Suppressor macrophage treated with lipopolysaccharide for 4 hours (primary cell): ENCODE data around the gene ELMO3.

Experiments
- DNase-seq: peaks from one replicate; pipeline ENCODE4 v3.0.0-alpha.2; 2020

Gene ELMO3

DNA sequence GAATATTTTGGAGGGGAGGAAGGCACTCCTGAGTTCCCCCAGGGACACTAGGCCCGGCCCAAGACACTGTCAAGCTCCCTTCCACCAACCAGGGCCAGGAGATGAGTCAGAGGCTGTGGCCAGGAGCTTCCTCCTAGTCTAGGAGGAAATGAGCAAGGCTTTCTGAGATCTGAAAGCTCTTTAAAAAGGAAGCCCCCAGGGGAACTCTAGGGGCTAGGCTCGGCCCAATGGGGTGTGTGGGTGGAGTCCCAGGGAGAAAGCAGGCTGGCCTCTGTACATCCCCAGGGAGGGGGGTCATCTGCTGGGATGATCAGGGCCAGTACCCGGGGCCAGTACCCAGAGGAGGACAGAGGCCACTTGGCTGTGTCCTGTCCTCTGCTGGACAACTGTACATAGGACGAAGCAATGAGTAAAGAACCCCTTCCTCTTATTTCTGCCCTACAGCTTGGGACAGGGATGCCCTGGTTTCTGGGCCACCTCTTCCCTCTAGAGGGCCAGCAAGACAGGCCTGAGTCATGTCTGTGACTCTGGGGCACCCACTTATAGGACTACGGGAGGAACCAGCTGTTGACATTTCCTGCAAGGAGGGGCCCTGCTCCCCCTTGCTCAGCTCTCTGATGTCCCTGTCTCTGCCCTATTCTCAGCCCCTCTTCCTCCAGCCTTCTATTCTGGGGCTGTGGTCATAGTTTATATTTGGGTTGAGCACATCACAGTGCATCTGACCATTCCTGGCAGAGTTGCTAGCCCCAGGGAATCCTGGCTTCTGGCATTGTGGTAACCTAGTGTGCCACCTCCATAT, 45.7 kb downstream of the ELMO3 start:
- peak; percentile 98 for DNase-seq

DNA sequence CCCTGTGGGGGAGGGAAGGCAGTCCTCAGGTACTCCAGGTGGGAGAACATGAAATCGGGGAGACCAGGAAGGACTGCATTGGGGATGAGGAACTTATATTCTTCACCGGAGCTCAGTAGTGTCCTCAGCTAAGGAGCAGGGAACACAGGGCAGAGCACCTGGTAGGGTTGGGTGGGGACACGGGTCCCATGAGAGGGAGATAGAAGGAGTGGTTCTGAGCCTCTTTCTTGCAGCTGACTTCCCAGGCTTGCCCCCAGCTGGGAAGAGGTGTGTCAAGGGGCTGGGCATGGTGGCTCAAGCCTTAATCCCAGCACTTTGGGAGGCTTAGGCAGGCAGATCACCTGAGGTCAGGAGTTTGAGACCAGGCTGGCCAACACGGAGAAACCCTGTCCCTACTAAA, 46.3 kb downstream of the ELMO3 start:
- DNase-seq: no peak

DNA sequence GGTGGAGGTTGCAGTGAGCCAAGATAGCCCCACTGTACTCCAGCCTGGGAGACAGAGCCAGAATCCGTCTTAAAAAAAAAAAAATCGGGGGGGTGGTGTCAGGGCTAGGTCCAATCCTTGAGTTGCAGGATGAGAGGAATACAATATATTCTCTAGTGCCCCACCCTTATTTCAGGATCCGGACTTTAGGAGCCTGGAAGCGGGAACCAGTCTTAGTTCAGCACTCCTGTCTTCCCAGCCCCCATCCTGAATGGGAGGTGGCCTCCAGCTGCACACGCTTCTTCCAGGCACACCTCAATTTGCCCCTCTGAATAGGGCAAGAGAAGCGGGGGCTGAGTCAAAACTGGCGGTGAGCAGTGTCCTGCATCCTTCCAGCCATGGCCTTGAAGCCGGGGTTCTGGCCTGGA, 46.7 kb downstream of the ELMO3 start:
- DNase-seq: no peak

DNA sequence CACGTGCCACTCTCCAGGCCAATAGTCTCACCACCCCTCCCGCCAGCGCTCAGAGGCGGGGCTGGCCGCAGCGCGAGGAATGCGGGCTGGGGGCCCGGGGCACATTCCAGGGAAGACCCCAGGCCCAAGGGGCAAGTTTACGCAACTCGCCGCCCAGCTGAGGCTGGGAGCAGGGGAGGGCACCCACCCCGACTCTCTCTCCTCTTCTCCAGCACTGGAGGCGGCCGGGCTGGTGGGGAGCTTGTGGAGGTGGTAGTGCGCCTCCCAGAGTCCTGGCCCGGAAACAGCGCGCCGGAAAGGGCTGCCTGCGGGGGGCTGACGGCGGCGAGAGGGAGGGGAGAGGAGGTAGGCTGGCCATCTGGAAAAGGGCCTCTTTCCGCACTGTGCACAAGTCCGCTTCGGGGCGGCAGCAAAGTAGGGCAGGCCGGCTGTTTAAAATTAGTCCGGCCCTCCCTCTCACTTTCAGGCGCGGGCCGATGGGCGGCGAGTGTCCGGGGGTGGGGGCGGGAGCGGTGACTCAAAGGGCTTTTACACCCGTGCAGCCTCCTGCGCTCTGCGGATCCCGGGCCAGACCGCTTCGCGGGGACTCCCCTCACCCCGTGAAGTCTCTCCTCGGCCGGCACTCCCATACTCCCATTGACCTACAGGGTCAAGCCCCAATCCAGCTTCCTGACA, 47.3 kb downstream of the ELMO3 start:
- peak; percentile 84 for DNase-seq

DNA sequence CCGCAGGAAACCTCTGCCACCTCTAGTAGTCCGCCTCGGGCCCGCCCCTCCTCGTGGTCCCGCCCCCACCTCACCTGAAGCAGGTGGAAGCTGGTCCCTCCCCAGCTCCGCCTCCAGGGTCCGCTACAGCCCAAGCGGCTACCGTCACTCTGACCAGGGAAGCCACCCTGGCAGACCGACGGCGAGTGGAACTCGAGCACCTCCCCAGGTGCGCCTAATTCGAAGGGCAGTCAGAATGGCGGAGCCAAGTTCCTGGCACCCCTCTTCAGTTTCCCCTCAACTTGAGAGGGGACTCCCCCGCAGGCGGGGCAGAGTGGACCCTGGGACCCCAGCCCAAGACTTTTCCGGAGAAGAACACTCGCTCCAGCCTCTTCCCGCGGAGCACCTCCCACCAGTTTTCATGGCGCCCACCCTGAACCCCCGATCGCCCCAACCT, 47.8 kb downstream of the ELMO3 start:
- no peak for DNase-seq

DNA sequence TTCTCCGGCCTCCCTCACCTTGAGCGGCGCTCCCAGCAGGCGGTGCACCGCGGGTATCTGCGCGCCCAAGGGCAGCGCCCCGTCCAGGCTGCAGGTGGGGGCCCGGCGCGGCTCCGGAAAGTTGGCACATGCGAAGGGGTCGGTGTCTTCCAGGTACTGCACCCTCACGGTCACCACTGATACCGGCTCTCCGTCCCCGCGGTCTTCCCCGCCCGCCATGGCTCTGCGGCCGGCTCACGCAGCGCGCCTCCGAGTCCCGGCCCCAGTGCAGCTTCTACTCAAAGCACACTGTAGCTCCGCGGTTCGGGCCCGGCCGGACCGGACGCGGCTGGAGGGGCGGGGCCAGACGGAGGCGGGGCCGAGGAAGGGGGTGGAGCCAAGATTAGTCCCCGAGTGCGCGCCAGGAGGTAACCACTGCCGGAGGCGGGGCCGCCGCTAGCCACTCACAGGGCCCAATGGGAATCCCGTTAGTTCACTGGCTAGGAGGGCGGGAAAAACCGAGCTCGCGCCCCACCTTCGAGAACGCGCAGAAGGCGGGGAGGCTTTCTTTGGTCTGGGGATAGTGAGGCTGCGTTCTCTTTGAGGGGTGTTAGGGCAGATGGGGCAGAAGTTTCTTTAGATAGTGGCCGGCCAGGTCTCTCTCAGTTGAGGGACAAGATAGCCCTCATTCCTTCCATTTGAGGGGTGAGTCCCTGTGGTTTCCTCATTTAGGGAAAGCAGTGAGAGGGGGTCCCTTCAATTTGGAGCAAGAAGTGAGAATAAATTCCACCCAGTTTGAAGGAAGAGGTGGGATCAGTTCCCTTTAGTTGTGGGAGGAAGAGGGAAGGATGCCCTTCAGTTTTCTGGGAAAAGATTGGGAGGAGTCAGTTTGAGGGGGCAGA, 48.5 kb downstream of the ELMO3 start, which contains the start of gene FHOD1:
TSS of gene FHOD1 (minus strand) at position 290 of the 881 bp plus-strand sequence. CDS start at position 219, 71 bp downstream.
- peak; percentile 98 for DNase-seq

DNA sequence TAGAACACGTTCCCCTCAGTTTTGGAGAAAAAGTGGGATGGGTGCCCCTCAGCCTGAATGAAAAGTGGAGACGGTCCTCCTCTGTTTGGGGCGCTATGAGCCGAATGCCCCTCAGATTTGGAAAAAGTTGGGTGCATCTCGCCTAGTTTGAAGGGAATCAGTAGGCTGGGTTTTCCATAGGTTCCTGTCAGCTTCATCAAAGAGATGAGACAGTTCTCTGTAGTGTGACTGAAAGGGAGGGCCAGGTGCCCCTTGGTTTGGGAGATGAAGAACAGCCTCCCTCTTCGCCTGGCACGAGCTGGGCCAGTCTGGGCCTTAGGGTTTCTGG, 49.1 kb downstream of the ELMO3 start:
- DNase-seq: no peak

DNA sequence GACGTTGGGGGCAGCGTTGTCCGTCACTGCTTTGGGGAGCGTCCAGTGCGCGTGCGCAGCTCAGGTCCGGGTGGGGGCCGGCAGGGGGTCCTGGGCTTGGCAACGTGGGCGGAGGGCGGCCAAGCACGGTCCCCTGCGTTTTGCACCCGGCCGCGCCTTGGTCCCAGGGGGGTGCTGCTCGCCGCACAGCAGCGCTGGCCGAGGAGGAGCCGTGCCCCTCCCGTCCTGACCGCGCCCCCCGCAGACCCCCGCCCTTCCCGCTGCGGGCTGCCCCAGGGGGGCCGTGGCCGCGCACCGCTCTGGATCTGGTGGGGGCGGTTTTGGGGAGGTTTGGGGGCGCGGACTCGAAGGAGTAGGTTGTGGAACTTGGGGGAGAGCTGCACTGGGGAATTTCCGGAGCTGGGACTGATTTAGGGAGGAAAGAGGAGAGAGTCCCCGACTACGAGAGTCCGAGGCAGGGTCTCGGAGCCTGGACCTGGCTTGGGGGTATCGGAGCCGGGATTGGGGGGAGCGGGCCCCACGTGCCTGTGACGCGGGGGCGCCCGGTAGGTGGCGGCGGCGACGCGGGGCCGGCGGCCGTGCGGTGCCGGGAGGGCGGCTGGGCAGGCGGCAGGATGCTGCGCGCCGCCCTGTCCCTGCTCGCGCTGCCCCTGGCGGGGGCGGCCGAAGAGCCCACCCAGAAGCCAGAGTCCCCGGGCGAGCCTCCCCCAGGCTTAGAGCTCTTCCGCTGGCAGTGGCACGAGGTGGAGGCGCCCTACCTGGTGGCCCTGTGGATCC, 49.7 kb downstream of the ELMO3 start, which contains the start of gene SLC9A5:
TSS of gene SLC9A5 (plus strand) at position 579 of the 777 bp plus-strand sequence. CDS start at position 615, 36 bp downstream.
- DNase-seq: no peak

DNA sequence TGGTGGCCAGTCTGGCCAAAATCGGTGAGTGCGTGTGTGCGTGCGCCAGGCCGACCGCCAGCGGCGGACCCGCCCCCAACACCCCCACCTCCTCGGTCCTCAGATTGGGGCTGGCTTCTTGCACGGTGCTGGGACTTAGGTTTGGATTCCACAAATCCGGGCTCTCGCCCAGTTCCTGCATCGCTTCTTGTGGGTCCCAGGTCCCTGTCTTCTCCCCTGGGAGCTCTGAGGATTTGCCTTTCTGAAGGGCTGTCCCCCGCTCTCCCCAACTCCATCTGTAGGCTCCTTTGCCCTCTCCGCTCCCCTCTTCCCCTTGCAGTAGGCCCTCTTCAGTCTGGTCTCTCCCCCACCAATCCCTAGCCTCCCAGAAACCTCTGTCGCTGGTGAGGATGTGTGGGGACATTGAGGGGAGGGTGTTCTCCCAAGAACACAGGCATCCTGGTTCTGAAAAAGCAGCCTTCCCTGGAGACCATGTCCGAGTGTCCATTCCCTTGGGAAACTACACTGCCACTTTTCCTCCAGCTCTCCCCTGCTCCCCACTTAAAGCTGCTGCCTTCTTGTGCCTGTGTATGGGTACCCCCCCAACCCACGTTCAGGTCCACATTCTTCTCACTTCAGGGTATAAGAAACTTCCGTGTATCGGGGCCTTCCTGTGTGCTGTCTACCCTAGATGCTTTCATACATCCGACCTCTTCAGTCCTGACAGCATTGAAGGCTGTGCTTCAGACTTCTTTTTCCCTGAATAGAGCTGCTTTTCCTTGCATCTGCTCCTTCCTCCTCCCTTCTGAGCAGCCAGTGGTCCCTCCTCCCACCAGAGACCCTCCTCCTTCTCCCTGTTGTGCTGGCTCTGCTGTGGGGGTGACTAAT, 50.5 kb downstream of the ELMO3 start:
- DNase-seq: no peak

DNA sequence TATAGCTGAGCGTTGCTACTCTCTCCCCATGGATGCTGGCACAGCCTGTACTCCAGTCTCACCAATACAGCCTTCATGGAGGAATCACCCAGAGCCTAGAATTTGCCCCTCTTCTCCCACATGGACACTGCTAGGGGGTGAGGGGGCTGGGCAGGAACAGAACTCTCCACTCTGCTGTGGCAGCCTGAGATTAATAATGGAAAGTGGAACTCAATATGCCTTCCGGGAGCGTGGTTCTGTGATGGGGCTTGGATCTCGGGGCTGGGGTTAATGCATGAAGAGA, 51.1 kb downstream of the ELMO3 start:
- DNase-seq: no peak

DNA sequence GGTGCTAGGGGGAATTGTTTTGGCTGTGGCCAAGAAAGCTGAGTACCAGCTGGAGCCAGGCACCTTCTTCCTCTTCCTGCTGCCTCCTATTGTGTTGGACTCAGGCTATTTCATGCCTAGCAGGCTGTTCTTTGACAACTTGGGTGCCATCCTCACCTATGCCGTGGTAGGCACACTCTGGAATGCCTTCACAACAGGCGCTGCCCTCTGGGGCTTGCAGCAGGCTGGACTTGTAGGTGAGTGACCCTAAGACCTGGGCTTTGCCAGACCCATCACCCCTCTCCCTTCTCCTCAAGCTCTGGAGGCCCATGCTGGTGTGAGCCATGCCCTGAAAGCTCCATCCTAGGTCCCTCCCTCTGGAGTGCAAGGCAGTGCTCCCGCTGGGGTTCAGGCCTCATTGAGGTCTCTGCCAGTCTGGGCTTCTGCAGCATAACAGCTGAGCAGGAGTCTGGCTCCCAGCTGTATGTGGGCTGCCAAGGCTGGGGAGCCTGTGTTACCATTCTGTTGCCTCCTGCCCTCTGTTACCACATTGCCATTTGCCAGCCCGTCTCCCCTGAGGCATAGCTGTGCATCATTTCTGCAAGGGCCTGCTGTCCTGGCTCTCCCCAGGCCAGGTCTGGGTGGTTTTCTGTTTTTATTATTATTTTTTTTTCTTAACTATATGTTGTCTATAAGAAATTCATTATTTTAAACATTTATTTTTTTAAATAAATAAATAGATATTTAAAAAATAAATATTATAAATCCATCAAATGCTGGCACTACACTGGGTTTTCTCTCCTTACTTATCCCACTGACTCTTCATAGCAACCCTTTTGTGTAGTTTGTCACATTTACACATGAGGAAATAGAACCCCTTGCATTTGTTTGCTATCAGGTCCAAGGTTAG, 53.9 kb downstream of the ELMO3 start:
- no peak for DNase-seq
